WERI-Rb-1 (cell line): ENCODE data around the gene TBCE.

Experiments
- DNase-seq: peaks from one replicate; pipeline ENCODE4 v3.0.0-alpha.2; 2020
- H3K27ac ChIP-seq: fragments of 250-450 bp; sonication (Bioruptor Pico); 2 replicates; pipeline ENCODE4 v1.5.1; 2020; ENCODE audit warnings: mild to moderate bottlenecking, moderate library complexity
- H3K27me3 ChIP-seq: fragments of 250-450 bp; sonication (Bioruptor Pico); 2 replicates; pipeline ENCODE4 v1.5.1; 2021; ENCODE audit warnings: mild to moderate bottlenecking, low read depth, moderate library complexity; ENCODE audit not compliant: insufficient read depth, severe bottlenecking
- H3K36me3 ChIP-seq: fragments of 250-450 bp; sonication (Bioruptor Pico); 2 replicates; pipeline ENCODE4 v1.5.1; 2020; ENCODE audit warnings: mild to moderate bottlenecking, moderate library complexity
- H3K4me3 ChIP-seq: 2 replicates; pipeline ENCODE4 v1.5.1; 2011; ENCODE audit warnings: low read depth, mild to moderate bottlenecking, control low read depth, low read length
- H3K9me3 ChIP-seq: fragments of 250-450 bp; sonication (Bioruptor Pico); 2 replicates; pipeline ENCODE4 v1.5.1; 2021; ENCODE audit warnings: mild to moderate bottlenecking, moderate library complexity; ENCODE audit not compliant: severe bottlenecking
- TF ChIP-seq, protein P1 (sequence below): IDR thresholded peaks from 2 replicates; pipeline ENCODE4 v1.5.1; 2011; ENCODE audit warnings: low read depth, mild to moderate bottlenecking, control low read depth, inconsistent platforms, low read length

Gene TBCE

DNA sequence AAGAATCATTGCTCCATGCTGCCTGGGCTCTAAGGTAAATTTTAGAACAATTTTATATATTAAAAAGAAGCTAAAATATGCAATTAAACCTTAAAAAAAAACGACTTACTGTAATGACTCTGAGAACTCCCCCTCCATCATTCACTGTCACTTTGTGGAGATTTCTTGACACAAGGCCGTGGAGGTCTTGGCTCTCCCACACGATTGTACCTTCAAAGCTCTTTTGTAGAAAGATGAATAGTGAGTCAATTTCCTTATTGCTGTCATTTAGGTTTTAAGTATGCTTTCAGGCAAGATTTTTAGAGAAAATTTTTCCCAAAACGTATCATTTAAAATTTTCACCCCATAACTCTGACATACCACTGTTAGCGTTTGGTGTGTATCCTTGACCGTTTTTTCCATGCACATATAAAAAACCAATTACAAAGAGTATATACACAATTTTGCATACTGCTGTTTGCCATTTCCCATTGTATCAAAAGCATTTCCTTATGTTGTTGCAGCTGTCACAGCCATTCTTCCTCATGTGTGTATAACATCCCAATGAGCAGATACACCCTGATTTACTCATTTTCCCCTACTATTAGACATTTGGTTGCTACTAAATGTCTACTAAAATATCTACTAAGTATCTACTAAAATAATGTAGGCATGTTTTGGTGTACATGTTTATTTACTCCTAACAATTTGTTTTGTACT, 103.7 kb downstream of the TBCE start:
- Histone ChIP-seq H3K27me3 (no peaks in the 10 kb centered on the region), H3K36me3 (peaks cover 40% of the 10 kb centered on the region), H3K27ac (no peak overlapping the region), H3K9me3 (no peaks in the 10 kb centered on the region), H3K4me3 (no peak overlapping the region)
- no peak for DNase-seq
- TF ChIP-seq, protein P1, sequence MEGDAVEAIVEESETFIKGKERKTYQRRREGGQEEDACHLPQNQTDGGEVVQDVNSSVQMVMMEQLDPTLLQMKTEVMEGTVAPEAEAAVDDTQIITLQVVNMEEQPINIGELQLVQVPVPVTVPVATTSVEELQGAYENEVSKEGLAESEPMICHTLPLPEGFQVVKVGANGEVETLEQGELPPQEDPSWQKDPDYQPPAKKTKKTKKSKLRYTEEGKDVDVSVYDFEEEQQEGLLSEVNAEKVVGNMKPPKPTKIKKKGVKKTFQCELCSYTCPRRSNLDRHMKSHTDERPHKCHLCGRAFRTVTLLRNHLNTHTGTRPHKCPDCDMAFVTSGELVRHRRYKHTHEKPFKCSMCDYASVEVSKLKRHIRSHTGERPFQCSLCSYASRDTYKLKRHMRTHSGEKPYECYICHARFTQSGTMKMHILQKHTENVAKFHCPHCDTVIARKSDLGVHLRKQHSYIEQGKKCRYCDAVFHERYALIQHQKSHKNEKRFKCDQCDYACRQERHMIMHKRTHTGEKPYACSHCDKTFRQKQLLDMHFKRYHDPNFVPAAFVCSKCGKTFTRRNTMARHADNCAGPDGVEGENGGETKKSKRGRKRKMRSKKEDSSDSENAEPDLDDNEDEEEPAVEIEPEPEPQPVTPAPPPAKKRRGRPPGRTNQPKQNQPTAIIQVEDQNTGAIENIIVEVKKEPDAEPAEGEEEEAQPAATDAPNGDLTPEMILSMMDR = no peak

DNA sequence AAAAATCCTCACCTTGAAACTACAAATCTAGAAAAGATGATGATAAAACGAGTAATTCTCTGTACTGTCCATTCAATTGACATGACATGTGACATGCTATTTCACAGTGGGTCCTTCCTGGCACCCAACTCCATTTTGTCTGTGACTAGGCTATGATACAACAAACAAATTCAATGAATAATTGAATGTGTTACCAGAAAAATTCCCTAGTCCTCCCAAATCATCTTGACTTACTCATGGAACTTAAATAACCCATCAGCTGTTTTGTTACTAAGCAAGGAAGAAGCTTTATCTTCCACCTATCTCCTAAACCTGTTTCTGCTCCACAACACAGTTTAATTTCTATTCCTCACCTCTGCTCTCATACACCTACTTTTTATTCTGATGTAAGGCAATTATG, 106.6 kb downstream of the TBCE start:
- DNase-seq = no peak

DNA sequence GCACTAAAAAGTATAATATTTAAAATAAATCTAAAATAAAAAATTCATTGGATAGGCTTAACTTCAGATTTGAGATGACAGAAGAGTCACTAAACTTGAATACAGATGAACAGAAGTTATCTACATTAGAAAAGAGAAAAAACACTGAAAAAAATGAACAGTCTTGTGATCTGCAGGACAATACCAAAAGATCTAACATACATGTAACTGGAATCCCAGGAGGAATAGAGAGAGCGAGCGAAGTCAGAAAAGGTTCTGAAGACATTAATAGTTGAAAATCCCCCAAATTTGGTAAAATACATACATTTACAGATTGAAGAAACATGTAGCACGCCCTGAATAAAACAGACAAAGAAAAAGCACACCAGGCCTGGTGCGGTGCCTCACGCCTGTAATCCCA, 115.9 kb downstream of the TBCE start:
- H3K36me3 ChIP-seq = peaks cover 71% of the 10 kb centered on the region
- no peak for DNase-seq
- no peak overlapping the region for H3K27ac ChIP-seq
- no peaks in the 10 kb centered on the region for H3K9me3 ChIP-seq
- H3K27me3 ChIP-seq = no peaks in the 10 kb centered on the region
- TF ChIP-seq, protein P1 = no peak
- no peak overlapping the region for H3K4me3 ChIP-seq

More for the DNA sequence above, 106.6 kb downstream of the TBCE start:
- peaks cover 51% of the 10 kb centered on the region for H3K36me3 ChIP-seq
- TF ChIP-seq, protein P1 = no peak
- H3K4me3 ChIP-seq = no peak overlapping the region
- no peaks in the 10 kb centered on the region for H3K9me3 ChIP-seq
- H3K27me3 ChIP-seq = no peaks in the 10 kb centered on the region
- H3K27ac ChIP-seq = no peak overlapping the region

DNA sequence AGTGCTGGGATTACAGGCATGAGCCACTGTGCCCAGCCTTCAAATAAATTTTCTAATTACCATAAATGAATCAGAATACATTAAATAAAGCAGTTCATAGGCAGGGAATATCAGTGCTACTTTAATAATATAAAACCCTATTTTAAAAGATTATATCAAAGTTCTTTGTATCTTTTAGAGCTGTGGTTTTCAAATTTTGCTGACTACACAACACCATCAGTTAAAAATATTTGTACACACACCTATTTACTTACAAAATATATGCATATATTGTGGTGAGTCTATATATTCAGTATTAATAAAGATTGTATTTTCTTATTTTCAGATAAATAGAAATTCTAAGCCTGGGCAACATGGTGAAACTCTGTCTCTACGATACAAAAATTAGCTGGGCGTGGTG, 118.3 kb downstream of the TBCE start:
- Histone ChIP-seq H3K4me3 (no peak overlapping the region), H3K9me3 (no peaks in the 10 kb centered on the region), H3K27ac (no peak overlapping the region), H3K27me3 (no peaks in the 10 kb centered on the region), H3K36me3 (peaks cover 63% of the 10 kb centered on the region)
- TF ChIP-seq, protein P1 = no peak
- no peak for DNase-seq

DNA sequence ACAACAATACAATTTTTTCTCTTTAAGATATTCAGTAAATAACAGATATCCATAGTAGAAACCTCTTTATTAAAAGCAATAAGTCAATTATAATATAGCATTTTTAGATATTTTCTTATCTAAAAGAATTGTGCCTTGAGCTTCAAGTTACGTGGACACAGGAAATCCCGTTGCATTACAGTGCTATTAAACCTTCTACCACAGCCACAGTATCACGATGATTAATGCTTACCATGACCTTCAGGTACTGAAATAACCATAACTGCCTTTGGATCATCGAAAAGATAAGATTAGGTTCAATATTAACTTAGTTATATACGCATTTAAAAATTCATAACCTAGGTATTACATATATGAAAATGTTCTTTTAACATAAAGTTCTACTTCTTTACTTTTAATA, 119.1 kb downstream of the TBCE start:
- Histone ChIP-seq H3K9me3 (no peaks in the 10 kb centered on the region), H3K27me3 (no peaks in the 10 kb centered on the region), H3K4me3 (no peak overlapping the region), H3K27ac (no peak overlapping the region), H3K36me3 (peaks cover 59% of the 10 kb centered on the region)
- TF ChIP-seq, protein P1 = no peak
- no peak for DNase-seq

DNA sequence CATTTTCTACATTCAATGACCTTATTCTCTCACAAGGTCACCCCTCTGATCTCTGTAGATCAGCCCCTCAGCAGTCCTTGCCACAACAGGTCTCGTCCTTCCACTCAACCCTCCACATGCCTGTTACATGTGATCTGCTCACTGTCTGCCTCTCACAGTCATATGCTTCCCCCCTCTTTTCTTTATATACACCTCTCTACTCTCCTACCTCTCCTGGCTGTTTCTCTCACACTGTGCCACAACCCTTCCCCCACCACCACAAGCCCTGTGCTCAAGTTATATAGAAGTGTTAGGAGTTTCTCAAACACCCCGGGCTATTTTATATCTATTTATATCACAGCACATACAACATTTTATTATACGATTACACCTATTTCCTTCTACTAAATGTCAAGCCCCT, 124.4 kb downstream of the TBCE start:
- Histone ChIP-seq H3K36me3 (peaks cover 63% of the 10 kb centered on the region), H3K27ac (no peak overlapping the region), H3K9me3 (no peaks in the 10 kb centered on the region), H3K27me3 (no peaks in the 10 kb centered on the region), H3K4me3 (no peak overlapping the region)
- no peak for DNase-seq
- TF ChIP-seq, protein P1 = no peak
